Melanocyte of skin (primary cell): ENCODE data around the gene RPSA. TPM values are rescaled to one million over a fixed set of nuclear protein-coding genes. Genes with fewer than 3 reads are reported as not detected.

ENCODE experiments used
- small RNA-seq, 2 donors: library from RNA; depleted of rRNA; stranded (forward); fragments of <200 nt; gene quantifications; one replicate each; pipeline ENCODE3, GENCODE V24; 2012
- total RNA-seq, 2 donors: library from RNA; depleted of rRNA; stranded (reverse); fragments of >200 nt; gene quantifications; 2 replicates each; pipeline ENCODE4 v1.2.3, GENCODE V29; 2012

RPSA gene
- 100 to 1,000 TPM; 509 to 922 TPM for total RNA-seq

GRCh38 chr3:39406368-39407258 lies at the start of gene RPSA:
RPSA (plus strand) TSS chr3:39406720; CDS start chr3:39407654, 934 bp downstream.

GRCh38 chr3:39383045-39383880 lies 23.3 kb upstream of the RPSA start, which contains the start of gene SLC25A38:
SLC25A38 (plus strand) TSS chr3:39383370; CDS start chr3:39383725, 355 bp downstream.

Small RNA genes lying within 50 kb of the gene (small RNA-seq; reads per million reads assigned to genes)
- gene SNORA6 = 0 reads per million in 2 donors
- gene SNORA62 = 0 reads per million in 2 donors

Other genes starting within 250 kb of the RPSA start
- not detected for gene XIRP1, start 214.1 kb upstream of the RPSA start, total RNA-seq
- gene CX3CR1, start 126.7 kb upstream of the RPSA start, total RNA-seq = not detected
- gene CCR8, start 77.0 kb upstream of the RPSA start, total RNA-seq = not detected
- gene SLC25A38, start 23.4 kb upstream of the RPSA start, total RNA-seq = 10 to 100 TPM; 15.8 to 17.0 TPM
- gene MOBP, start 61.0 kb downstream of the RPSA start, total RNA-seq = under 1 TPM in 1 of 2 donors, not detected in 1; under 0.01 TPM